Measurements from ENCODE around the gene MCTP1. TPM values are rescaled to one million over a fixed set of nuclear protein-coding genes. Genes with fewer than 3 reads are reported as not detected.
A peak's percentile ranks its signal among the peaks of the same experiment; 100 is the strongest.
"Not testable (repeated sequence)": the region's sequence is repeated elsewhere in the genome, so short reads cannot be mapped to it uniquely, and the experiment has no call there.

MCTP1 gene
- polyA plus RNA-seq, 12 donors = 6.1 to 17.2 (median 10.6) TPM; not detected in 1

- DNase-seq = peak; percentile 17
Observed at GRCh38 chr5:95256446-95256845, 28.4 kb downstream of the MCTP1 start.

- DNase-seq = no peak
Observed at GRCh38 chr5:95252801-95253200, 32.1 kb downstream of the MCTP1 start.

- DNase-seq = no peak
Observed at GRCh38 chr5:95251185-95251584, 33.7 kb downstream of the MCTP1 start.

GRCh38 chr5:95244479-95244878 lies 40.4 kb downstream of the MCTP1 start:
- no peak for DNase-seq

DNA sequence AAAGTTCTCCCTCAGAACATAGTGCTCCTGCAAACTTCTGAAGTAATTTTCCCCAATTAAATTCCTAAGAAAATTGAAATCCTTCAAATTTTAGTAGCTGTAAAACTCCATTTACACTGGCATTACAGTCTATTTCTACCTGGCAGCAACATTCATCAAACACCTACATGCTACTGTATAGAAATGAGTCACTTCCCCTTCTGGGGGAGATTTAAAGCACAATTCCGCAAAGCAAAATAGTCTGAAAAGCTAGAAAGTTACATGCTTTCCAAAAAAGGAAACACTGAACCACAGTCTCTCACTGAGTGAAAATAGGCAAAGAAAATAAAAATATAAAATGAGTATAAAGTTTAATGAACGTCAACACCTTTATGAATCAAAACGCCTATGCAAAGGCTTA lies 43.3 kb downstream of the MCTP1 start:
- DNase-seq = no peak

DNA sequence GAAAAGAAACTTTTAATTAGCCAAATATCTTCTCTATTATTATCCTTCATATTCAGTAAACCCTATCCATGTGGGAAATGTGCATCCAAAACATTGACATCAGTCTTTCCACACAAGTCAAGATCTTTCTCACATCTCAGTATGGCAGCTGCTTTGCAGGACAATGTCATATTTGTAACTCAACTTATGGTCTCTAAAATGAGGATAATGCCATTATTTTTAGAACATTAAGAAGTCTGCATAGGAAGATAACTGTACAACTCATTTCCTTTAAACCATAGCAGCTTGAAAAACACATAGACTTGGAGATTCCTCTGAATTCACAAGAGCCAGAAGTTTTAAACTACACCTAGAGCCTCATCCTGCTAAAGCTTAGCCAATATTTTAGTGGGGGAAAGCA lies 43.7 kb downstream of the MCTP1 start:
- DNase-seq = no peak

DNA sequence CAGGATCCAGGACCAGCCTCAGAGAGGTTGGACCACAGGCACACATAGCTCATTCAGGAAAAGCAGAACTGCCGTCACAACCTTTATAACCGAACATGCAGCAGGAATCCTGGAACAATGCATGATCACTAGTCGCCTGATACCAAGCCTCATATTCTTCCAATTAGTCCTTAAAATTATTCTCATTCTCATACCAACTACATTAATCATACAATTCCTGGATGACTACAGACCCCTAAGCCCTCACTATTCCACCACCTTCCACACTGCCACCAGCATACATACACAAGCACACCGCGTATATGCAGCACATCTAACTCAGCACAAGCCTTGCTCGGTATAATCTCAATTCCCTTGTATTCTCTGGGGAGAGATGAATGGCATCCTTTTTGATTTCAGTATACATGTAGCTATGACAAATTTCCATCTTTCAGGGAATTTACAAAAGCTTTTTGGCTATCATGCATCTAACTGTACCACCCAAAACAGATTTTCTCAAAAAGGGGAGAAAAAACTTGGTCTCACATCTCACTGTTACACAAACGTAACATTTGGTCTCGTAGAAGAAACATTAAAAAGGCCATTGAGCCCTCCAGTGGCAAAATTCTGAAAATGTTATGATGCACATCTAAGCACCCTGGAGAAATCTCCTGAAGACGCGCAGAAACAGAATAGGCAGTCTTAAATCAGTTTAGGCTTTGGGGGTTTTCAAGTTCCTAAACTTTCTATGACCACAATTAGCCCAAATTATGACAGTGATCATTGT lies 46.2 kb downstream of the MCTP1 start:
- peak; percentile 35 for DNase-seq

- DNase-seq = no peak
Observed at GRCh38 chr5:95237324-95237723, 47.6 kb downstream of the MCTP1 start.

- no peak for DNase-seq
Observed at GRCh38 chr5:95235439-95235982, 49.4 kb downstream of the MCTP1 start.

- DNase-seq = no peak
Observed at GRCh38 chr5:95229646-95230045, 55.2 kb downstream of the MCTP1 start.

- DNase-seq = no peak
Observed at GRCh38 chr5:95224701-95225459, 60.0 kb downstream of the MCTP1 start.

DNA sequence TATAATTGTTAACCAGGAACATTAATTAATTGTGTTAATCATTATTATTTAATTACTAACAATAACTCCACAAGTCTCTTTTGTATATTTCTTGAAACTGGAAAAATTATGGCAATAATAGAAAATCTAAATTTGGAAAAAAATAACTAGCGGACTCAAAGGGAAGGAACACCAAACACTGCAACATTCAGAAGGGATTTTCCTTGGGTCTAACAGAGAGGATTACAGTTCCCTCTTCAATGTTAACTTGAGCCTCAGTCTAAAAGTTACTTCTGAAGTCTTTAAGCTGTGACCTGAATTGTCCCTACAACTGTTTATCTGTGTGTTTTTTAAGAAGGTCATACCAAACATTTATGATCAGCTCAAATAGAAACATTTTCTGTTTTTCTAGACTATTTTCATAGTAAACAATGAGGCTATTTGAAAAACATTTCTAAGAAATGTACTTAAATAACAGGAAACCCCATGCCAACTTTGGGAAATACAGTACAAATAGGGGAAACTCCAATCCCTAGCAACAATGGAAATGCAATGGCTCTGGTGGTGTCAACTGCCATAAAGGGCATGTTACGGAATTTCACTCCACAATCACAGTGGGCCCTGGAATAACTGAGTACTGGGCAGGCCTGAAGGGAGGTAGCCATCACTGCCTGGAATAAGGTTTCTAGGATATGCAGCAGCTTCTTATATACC lies 61.2 kb downstream of the MCTP1 start:
- DNase-seq = no peak

GRCh38 chr5:95222836-95223235 lies 62.1 kb downstream of the MCTP1 start:
- DNase-seq = no peak

GRCh38 chr5:95221234-95221633 lies 63.7 kb downstream of the MCTP1 start:
- DNase-seq = no peak

- DNase-seq = no peak
Observed at GRCh38 chr5:95220381-95220780, 64.5 kb downstream of the MCTP1 start.

- DNase-seq = no peak
Observed at GRCh38 chr5:95219411-95219810, 65.5 kb downstream of the MCTP1 start.

DNA sequence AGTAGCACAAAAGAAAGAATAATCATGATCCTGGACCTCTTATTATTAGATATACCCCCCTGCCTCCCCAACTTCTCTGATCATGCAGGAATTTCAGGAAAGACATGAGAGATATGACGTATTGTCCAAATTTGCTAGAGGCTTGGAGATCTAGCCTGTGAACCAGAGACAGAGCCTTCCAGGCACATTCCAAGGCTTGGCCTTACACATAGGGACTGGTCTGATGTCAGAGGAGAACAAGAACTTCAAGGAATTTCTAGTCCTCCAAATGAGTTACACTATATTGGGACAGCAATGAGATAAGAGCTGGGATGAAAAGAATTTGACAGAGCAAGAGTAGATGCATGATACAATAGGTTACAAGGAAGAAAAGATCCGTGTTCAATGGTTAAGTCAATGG lies 67.0 kb downstream of the MCTP1 start:
- no peak for DNase-seq

- DNase-seq = no peak
Observed at GRCh38 chr5:95217351-95217750, 67.5 kb downstream of the MCTP1 start.

- peak; percentile 45 for DNase-seq
Observed at GRCh38 chr5:95216136-95216955, 68.5 kb downstream of the MCTP1 start.

DNA sequence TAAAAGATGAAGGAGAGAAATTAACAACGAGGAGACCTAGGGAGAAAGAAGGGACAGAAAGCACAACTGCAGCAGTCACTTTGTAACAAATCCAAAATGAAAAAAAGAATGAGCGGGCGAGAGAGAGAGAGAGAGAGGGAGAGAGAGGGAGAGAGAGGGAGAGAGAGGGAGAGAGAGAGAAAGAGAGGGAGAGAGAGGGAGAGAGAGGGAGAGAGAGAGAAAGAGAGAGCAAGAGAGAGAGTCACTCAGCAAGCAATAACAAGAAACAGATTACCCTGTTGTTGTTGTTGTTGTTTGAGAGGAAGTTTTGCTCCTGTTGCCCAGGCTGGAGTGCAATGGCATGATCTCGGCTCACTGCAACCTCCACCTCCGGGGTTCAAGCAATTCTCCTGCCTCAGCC lies 77.1 kb downstream of the MCTP1 start:
- DNase-seq = not testable (repeated sequence)

GRCh38 chr5:95194856-95195255 lies 90.0 kb downstream of the MCTP1 start:
- DNase-seq = no peak

DNA sequence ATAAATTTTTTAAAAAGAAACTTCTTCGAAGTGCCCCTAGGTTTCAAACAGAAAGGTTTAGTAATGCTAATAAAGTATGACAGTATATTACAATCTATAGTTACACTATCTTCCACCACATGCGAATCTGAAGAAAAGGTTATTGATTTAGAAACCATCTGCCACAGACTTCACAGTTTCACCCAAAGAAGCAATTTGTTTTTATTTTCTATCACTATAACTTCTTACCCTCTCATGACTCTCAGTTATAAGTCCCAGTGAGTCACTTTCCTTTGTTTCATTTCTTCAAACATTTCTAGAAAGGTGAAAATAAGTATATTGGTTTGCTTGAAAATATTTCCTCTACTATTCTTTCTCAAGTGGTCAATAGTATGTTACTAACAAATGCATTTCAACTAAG lies 93.6 kb downstream of the MCTP1 start:
- no peak for DNase-seq
